Measurements from ENCODE around the gene TAOK2.
"Not testable (repeated sequence)": the region's sequence is repeated elsewhere in the genome, so short reads cannot be mapped to it uniquely, and the experiment has no call there.

Gene TAOK2

GRCh38 chr16:30011714-30012504 lies 38.2 kb downstream of the TAOK2 start:
- ChIA-PET POLR2A (no interaction called here), CTCF (interaction anchor here (1.3 kb wide), 1 partner anchor 21 kb away, joined by 4 read pairs; no protein-coding TSS in a partner anchor)
- no peak for TF ChIP-seq CTCF (IDR thresholded peaks at IDR 0.05; ENCODE audit: control extremely low read depth, extremely low read depth, low read depth, missing control alignments)
- no peak for DNase-seq (ENCODE audit: extremely low spot score)

GRCh38 chr16:30012598-30012997 lies 38.9 kb downstream of the TAOK2 start:
- CTCF ChIA-PET, result interaction anchor here (2.6 kb wide), 1 partner anchor 19 kb away, joined by 9 read pairs; no protein-coding TSS in a partner anchor
- POLR2A ChIA-PET; DNase-seq (ENCODE audit: extremely low spot score): not testable (repeated sequence)

- ChIA-PET CTCF (interaction anchor here (1.1 to 2.6 kb wide), 2 partner anchors 11 to 17 kb away, joined by 3 to 9 read pairs; no protein-coding TSS in a partner anchor), POLR2A (interaction anchor here (0.7 kb wide), 1 partner anchor 41 kb away, joined by 7 read pairs; no protein-coding TSS in a partner anchor)
- not testable (repeated sequence) for DNase-seq (ENCODE audit: extremely low spot score)
Observed at GRCh38 chr16:30015450-30015849, 41.8 kb downstream of the TAOK2 start.

GRCh38 chr16:30016555-30017276 lies 43.0 kb downstream of the TAOK2 start:
- TF ChIP-seq CTCF (IDR thresholded peaks at IDR 0.05; ENCODE audit: control extremely low read depth, extremely low read depth, low read depth, missing control alignments), result no peak
- CTCF ChIA-PET, result interaction anchor here (1.0 to 2.1 kb wide), 2 partner anchors 15 to 41 kb away, joined by 4 to 11 read pairs; partner anchors contain the start of gene TLCD3B
- POLR2A ChIA-PET, result no interaction called here
- DNase-seq (ENCODE audit: extremely low spot score), result no peak

- TF ChIP-seq CTCF (IDR thresholded peaks at IDR 0.05; ENCODE audit: control extremely low read depth, extremely low read depth, low read depth, missing control alignments), result no peak
- DNase-seq (ENCODE audit: extremely low spot score), result no peak
- CTCF ChIA-PET, result interaction anchor here (1.0 to 2.1 kb wide), 2 partner anchors 14 to 42 kb away, joined by 4 to 11 read pairs; partner anchors contain the start of gene TLCD3B
- POLR2A ChIA-PET, result no interaction called here
Observed at GRCh38 chr16:30017277-30017656, 43.6 kb downstream of the TAOK2 start.

GRCh38 chr16:30017937-30018336 lies 44.3 kb downstream of the TAOK2 start:
- DNase-seq (ENCODE audit: extremely low spot score), result not testable (repeated sequence)
- ChIA-PET POLR2A (interaction anchor here (0.6 kb wide), 1 partner anchor 429 kb away, joined by 4 read pairs; no protein-coding TSS in a partner anchor), CTCF (interaction anchor here (1.4 to 2.1 kb wide), 3 partner anchors 14 to 170 kb away, joined by 3 to 14 read pairs (median 4); partner anchors contain the start of gene TLCD3B)

- ChIA-PET CTCF (interaction anchor here (0.9 to 2.1 kb wide), 4 partner anchors 13 to 170 kb away, joined by 3 to 14 read pairs (median 4); partner anchors contain the start of gene TLCD3B), POLR2A (interaction anchor here (0.6 kb wide), 1 partner anchor 430 kb away, joined by 4 read pairs; no protein-coding TSS in a partner anchor)
- TF ChIP-seq CTCF (IDR thresholded peaks at IDR 0.05; ENCODE audit: control extremely low read depth, extremely low read depth, low read depth, missing control alignments), result no peak
- no peak for DNase-seq (ENCODE audit: extremely low spot score)
Observed at GRCh38 chr16:30018731-30019158, 45.1 kb downstream of the TAOK2 start.

All from GM10248 (cell line).